Effector memory CD4-positive, alpha-beta T cell (primary cell): ENCODE data around the gene MCEMP1.

ENCODE experiments used
- DNase-seq, 3 donors: peaks; one replicate each; pipeline ENCODE4 v3.0.0-alpha.2; 2020
- H3K27ac ChIP-seq: 2 replicates; pipeline ENCODE4 v1.7.0; 2013; ENCODE audit warnings: mild to moderate bottlenecking, low read length, moderate library complexity; ENCODE audit not compliant: insufficient read depth, poor library complexity, severe bottlenecking
- H3K27me3 ChIP-seq: replicated peaks from 2 replicates; pipeline ENCODE4 v1.7.0; 2013; ENCODE audit warnings: mild to moderate bottlenecking, low read length; ENCODE audit not compliant: insufficient read depth, control insufficient read depth, poor library complexity, severe bottlenecking
- H3K36me3 ChIP-seq: 2 replicates; pipeline ENCODE4 v1.7.0; 2013; ENCODE audit warnings: mild to moderate bottlenecking, low read length, moderate library complexity; ENCODE audit not compliant: control insufficient read depth, insufficient read depth
- H3K4me1 ChIP-seq: 2 replicates; pipeline ENCODE4 v1.7.0; 2013; ENCODE audit warnings: low read length, mild to moderate bottlenecking; ENCODE audit not compliant: control insufficient read depth, insufficient read depth, poor library complexity, severe bottlenecking
- H3K4me3 ChIP-seq: 2 replicates; pipeline ENCODE4 v1.7.0; 2013; ENCODE audit warnings: low read length, low read depth, mild to moderate bottlenecking; ENCODE audit not compliant: insufficient read depth, poor library complexity, severe bottlenecking
- H3K9me3 ChIP-seq: 2 replicates; pipeline ENCODE4 v1.7.0; 2013; ENCODE audit warnings: mild to moderate bottlenecking, low read length, moderate library complexity; ENCODE audit not compliant: control insufficient read depth

Gene MCEMP1

GRCh38 chr19:7680606-7681339 lies 3.9 kb downstream of the MCEMP1 start, which contains the start of gene TRAPPC5:
Gene TRAPPC5 (plus strand): TSS chr19:7680833. CDS start chr19:7682254, 1,421 bp downstream.
- peaks cover 37% of the 10 kb centered on the region for H3K4me1 ChIP-seq

GRCh38 chr19:7681340-7682174 lies 4.7 kb downstream of the MCEMP1 start:
- Histone ChIP-seq H3K27ac (peak overlapping the region; percentile 91), H3K27me3 (no peaks in the 10 kb centered on the region), H3K9me3 (no peaks in the 10 kb centered on the region), H3K36me3 (peaks cover 7% of the 10 kb centered on the region), H3K4me3 (peak overlapping the region; percentile 99), H3K4me1 (peaks cover 35% of the 10 kb centered on the region)
- DNase-seq, result peak; percentile 66 to 75 (median 70)

More at GRCh38 chr19:7680606-7681339, 3.9 kb downstream of the MCEMP1 start, which contains the start of gene TRAPPC5:
- peak; percentile 75 to 79 (median 75) for DNase-seq
- no peaks in the 10 kb centered on the region for H3K9me3 ChIP-seq
- H3K36me3 ChIP-seq, result peaks cover 7% of the 10 kb centered on the region
- peak within 1 kb of the TSS; percentile 99 for H3K4me3 ChIP-seq
- H3K27ac ChIP-seq, result peak within 1 kb of the TSS; percentile 91
- no peaks in the 10 kb centered on the region for H3K27me3 ChIP-seq

- DNase-seq, result no peak
- peak overlapping the region; percentile 99 for H3K4me3 ChIP-seq
- peaks cover 7% of the 10 kb centered on the region for H3K36me3 ChIP-seq
- no peaks in the 10 kb centered on the region for H3K27me3 ChIP-seq
- H3K4me1 ChIP-seq, result peaks cover 29% of the 10 kb centered on the region
- H3K9me3 ChIP-seq, result no peaks in the 10 kb centered on the region
- peak overlapping the region; percentile 91 for H3K27ac ChIP-seq
Observed at GRCh38 chr19:7682175-7682855, 5.4 kb downstream of the MCEMP1 start.

- Histone ChIP-seq H3K27ac (no peak overlapping the region), H3K27me3 (no peaks in the 10 kb centered on the region)
Observed at GRCh38 chr19:7685546-7686445, 8.9 kb downstream of the MCEMP1 start.

GRCh38 chr19:7687177-7687576 lies 10.3 kb downstream of the MCEMP1 start:
- Histone ChIP-seq H3K9me3 (no peaks in the 10 kb centered on the region), H3K4me1 (peaks cover under 1% of the 10 kb centered on the region), H3K4me3 (no peak overlapping the region), H3K36me3 (peaks cover 7% of the 10 kb centered on the region), H3K27me3 (no peaks in the 10 kb centered on the region), H3K27ac (no peak overlapping the region)
- DNase-seq, result no peak

More at GRCh38 chr19:7685546-7686445, 8.9 kb downstream of the MCEMP1 start:
- Histone ChIP-seq H3K4me3 (no peak overlapping the region), H3K36me3 (peaks cover 7% of the 10 kb centered on the region), H3K9me3 (no peaks in the 10 kb centered on the region), H3K4me1 (peaks cover 11% of the 10 kb centered on the region)
- no peak for DNase-seq

GRCh38 chr19:7689165-7689564 lies 12.3 kb downstream of the MCEMP1 start:
- H3K36me3 ChIP-seq, result no peaks in the 10 kb centered on the region
- no peak overlapping the region for H3K4me3 ChIP-seq

GRCh38 chr19:7690779-7691258 lies 13.9 kb downstream of the MCEMP1 start:
- H3K27ac ChIP-seq, result no peak overlapping the region
- H3K4me1 ChIP-seq, result no peaks in the 10 kb centered on the region
- no peaks in the 10 kb centered on the region for H3K36me3 ChIP-seq
- DNase-seq, result no peak
- no peaks in the 10 kb centered on the region for H3K9me3 ChIP-seq
- no peaks in the 10 kb centered on the region for H3K27me3 ChIP-seq
- H3K4me3 ChIP-seq, result no peak overlapping the region

More at GRCh38 chr19:7689165-7689564, 12.3 kb downstream of the MCEMP1 start:
- DNase-seq, result no peak
- Histone ChIP-seq H3K4me1 (no peaks in the 10 kb centered on the region), H3K27ac (no peak overlapping the region), H3K9me3 (no peaks in the 10 kb centered on the region), H3K27me3 (no peaks in the 10 kb centered on the region)

- H3K27ac ChIP-seq, result no peak overlapping the region
- no peaks in the 10 kb centered on the region for H3K27me3 ChIP-seq
- no peaks in the 10 kb centered on the region for H3K36me3 ChIP-seq
- H3K4me1 ChIP-seq, result no peaks in the 10 kb centered on the region
- no peak overlapping the region for H3K4me3 ChIP-seq
- H3K9me3 ChIP-seq, result no peaks in the 10 kb centered on the region
- no peak for DNase-seq
Observed at GRCh38 chr19:7691497-7691896, 14.6 kb downstream of the MCEMP1 start.
